Pancreas (tissue), 10 donors: ENCODE results near the gene PANK3. TPM values are rescaled to one million over a fixed set of nuclear protein-coding genes. Genes with fewer than 3 reads are reported as not detected.
A peak's percentile ranks its signal among the peaks of the same experiment; 100 is the strongest.

Experiments used
- ATAC-seq, 4 donors: fragments of 200-7000 bp; cut with Tn5 transposase; one replicate each; pipeline versions ENCODE4 v1.8.0 to v1.9.1; 2020; ENCODE audit warnings: mild to moderate bottlenecking in 4 of 4, moderate library complexity in 4 of 4
- DNase-seq, 6 donors: peaks; one replicate each; pipeline ENCODE4 v3.0.0-alpha.2; 2020
- FAIRE-seq: peaks from 2 replicates; lab custom pipeline; 2012; peaks lifted over from hg19 to GRCh38; lab: Jason Lieb, UNC
- H3K27ac ChIP-seq, 4 donors: fragments of 200-600 bp; sonication (generic); 1 replicate in 3 of 4; 2 replicates in 1 of 4; pipeline versions ENCODE4 v1.5.0 to v1.8.0; 2020
- H3K27me3 ChIP-seq, 4 donors: fragments of 200-600 bp; one replicate each; pipeline ENCODE4 v1.8.0; 2021
- H3K36me3 ChIP-seq, 3 donors: fragments of 200-600 bp; sonication (generic) in 1 of 3; one replicate each; pipeline versions ENCODE4 v1.5.0 to v1.8.0; 2020 to 2021
- H3K4me1 ChIP-seq, 3 donors: fragments of 200-600 bp; one replicate each; pipeline ENCODE4 v1.8.0; 2021
- H3K4me3 ChIP-seq, 4 donors: fragments of 200-600 bp; sonication (generic) in 2 of 4; one replicate each; pipeline versions ENCODE4 v1.5.0 to v1.8.0; 2020 to 2021
- H3K9me3 ChIP-seq, 4 donors: fragments of 200-600 bp; one replicate each; pipeline ENCODE4 v1.8.0; 2021
- WGBS, 2 donors: extraction: QIAGEN DNeasy Blood & Tissue Kit; methylation state at CpG; one replicate each; pipeline ENCODE4 v1.1.7; 2013; 5-methylcytosine and 5-hydroxymethylcytosine counted together
- intact Hi-C, 3 donors: fragments of 100-400 bp; cut with DNase I; formaldehyde crosslinking; loops; one replicate each; pipeline versions ENCODE4 v1.11.1 to v1.14.2; 2022
- polyA plus RNA-seq, 2 donors: library from polyadenylated mRNA; stranded (reverse); fragments of 200-250 nt; gene quantifications; one replicate each; pipeline ENCODE4 v1.2.3, GENCODE V29; 2013
- total RNA-seq, 6 donors: library from RNA; stranded (reverse); fragmentation: NEBNext Ultra II Directional in 4 of 6; extraction: Animal tissue kit (Norgen Biotek cat#: 25700) in 4 of 6; gene quantifications; one replicate each; pipeline versions ENCODE4 v1.2.1 to v1.2.4, GENCODE V29; 2021 to 2023
- TF ChIP-seq, protein P1 (sequence below), 4 donors: fragments of 200-600 bp; sonication (generic) in 3 of 4; IDR thresholded peaks; one replicate each; pipeline versions ENCODE4 v1.5.0 to v1.8.0; 2021; ENCODE audit warnings: antibody characterized with exemption in 4 of 4
- donor health status: healthy with polysubstance abuse.
- donor health status: DM: no; HTN: no; CAD: no; lungs with moderate emphysema.
- donor health status: DM: no; HTN: no; CAD: no.
- donor health status: control.
- donor health status: control.
- donor health status: Bipolar disorder and iron deficiency.
- donor health status: DM: yes; HTN: yes; CAD: no.
- donor health status: DM: no; HTN: no; CAD: no.
- donor health status: DM: no; HTN: no; CAD: no.
- donor health status: DM: yes; HTN: yes; CAD: no.

PANK3 gene
- total and polyA plus RNA-seq, 8 donors = 2.2 to 25.8 (median 16.5) TPM

DNA sequence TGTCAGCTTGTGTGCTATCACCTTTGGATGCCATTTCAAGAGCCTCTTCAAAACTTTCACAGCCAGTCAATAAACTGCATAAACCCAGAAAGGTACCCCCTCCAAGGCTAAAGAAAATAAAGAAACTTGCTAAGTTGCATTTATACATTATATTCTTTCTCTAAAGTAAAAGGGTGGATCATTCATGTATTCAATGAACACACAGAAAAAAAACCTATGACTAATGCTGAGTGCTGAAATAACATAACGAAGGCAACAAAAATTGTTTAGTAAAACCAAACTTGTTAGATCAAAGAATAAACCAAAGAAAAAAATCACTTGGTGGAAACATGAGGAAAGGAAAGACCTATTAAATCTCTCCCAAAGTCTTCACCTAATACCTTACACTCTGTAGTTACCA lies 15.2 kb downstream of the PANK3 start:
- no peaks in the 10 kb centered on the region for H3K9me3 ChIP-seq
- peaks cover 0 to 11% (median 0%) of the 10 kb centered on the region in 3 donors for H3K36me3 ChIP-seq
- intact Hi-C loops = no loop called here
- no peak overlapping the region for H3K4me3 ChIP-seq
- DNase-seq (no peak), FAIRE-seq (no peak), ATAC-seq (no peak)
- H3K4me1 ChIP-seq = peaks cover 9 to 15% (median 14%) of the 10 kb centered on the region in 3 donors
- no peak overlapping the region for H3K27ac ChIP-seq
- WGBS, 2 donors = 94 to 95% methylated on average over 1 of the region's 1 CpG
- TF ChIP-seq, protein P1, sequence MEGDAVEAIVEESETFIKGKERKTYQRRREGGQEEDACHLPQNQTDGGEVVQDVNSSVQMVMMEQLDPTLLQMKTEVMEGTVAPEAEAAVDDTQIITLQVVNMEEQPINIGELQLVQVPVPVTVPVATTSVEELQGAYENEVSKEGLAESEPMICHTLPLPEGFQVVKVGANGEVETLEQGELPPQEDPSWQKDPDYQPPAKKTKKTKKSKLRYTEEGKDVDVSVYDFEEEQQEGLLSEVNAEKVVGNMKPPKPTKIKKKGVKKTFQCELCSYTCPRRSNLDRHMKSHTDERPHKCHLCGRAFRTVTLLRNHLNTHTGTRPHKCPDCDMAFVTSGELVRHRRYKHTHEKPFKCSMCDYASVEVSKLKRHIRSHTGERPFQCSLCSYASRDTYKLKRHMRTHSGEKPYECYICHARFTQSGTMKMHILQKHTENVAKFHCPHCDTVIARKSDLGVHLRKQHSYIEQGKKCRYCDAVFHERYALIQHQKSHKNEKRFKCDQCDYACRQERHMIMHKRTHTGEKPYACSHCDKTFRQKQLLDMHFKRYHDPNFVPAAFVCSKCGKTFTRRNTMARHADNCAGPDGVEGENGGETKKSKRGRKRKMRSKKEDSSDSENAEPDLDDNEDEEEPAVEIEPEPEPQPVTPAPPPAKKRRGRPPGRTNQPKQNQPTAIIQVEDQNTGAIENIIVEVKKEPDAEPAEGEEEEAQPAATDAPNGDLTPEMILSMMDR (IDR thresholded peaks at IDR 0.05) = no peak
- H3K27me3 ChIP-seq = no peaks in the 10 kb centered on the region

DNA sequence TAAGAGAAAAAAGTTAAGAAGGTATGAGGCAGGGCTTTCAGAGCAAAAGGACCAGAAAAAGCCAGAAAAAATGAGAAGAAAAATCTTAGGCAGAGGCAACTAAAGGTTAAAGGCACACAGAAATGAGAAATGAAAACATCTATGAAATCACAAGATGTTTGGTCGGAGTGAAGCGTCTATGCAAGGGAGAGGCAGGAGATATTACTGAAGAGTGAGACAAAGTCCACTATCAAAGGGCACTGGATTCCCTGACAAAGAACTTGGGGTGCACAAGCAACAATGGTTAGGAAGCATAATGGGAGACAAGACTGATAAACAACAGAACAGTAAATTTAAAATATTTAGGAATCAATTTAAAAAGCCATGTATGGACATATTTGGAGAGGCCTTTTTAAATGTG lies 16.9 kb downstream of the PANK3 start:
- TF ChIP-seq, protein P1 (IDR thresholded peaks at IDR 0.05) = no peak
- Histone ChIP-seq H3K9me3 (no peaks in the 10 kb centered on the region), H3K27me3 (no peaks in the 10 kb centered on the region), H3K27ac (peak overlapping the region in 1 of 4 donors; percentile 6), H3K36me3 (peaks cover 0 to 27% (median 0%) of the 10 kb centered on the region in 3 donors), H3K4me3 (no peak overlapping the region), H3K4me1 (peaks cover 9 to 15% (median 14%) of the 10 kb centered on the region in 3 donors)
- ATAC-seq (no peak), FAIRE-seq (no peak), DNase-seq (no peak)
- intact Hi-C loops = no loop called here
- WGBS, 2 donors = 29 to 30% methylated on average over 2 of the region's 2 CpGs

DNA sequence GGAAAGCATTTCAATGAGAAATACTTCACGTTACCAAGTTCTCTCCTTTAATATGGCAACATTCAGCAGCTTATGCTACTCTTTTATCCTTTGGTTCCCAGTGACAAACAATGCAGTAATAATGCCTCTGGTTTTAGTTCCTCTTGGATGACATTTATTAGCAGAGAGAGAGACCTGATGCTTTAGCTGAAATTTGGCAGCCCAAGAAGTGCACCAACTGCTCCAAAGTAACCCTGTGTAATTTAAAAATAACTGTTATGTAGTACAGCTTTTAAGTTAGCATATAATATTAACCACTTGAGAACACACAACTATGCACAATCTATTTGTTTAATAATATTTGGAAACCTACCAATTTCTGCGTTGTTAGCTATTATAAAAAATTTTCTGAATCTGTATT lies 21.8 kb downstream of the PANK3 start:
- no peaks in the 10 kb centered on the region for H3K27me3 ChIP-seq
- intact Hi-C loops = no loop called here
- H3K27ac ChIP-seq = no peak overlapping the region
- H3K36me3 ChIP-seq = peaks cover 0 to 26% (median 0%) of the 10 kb centered on the region in 3 donors
- peaks cover 2 to 7% (median 5%) of the 10 kb centered on the region in 3 donors for H3K4me1 ChIP-seq
- 95 to 99% methylated on average over 2 of the region's 2 CpGs for WGBS, 2 donors
- no peaks in the 10 kb centered on the region for H3K9me3 ChIP-seq
- DNase-seq = no peak
- TF ChIP-seq, protein P1 (IDR thresholded peaks at IDR 0.05) = no peak
- no peak for ATAC-seq
- no peak overlapping the region for H3K4me3 ChIP-seq
- FAIRE-seq = no peak

DNA sequence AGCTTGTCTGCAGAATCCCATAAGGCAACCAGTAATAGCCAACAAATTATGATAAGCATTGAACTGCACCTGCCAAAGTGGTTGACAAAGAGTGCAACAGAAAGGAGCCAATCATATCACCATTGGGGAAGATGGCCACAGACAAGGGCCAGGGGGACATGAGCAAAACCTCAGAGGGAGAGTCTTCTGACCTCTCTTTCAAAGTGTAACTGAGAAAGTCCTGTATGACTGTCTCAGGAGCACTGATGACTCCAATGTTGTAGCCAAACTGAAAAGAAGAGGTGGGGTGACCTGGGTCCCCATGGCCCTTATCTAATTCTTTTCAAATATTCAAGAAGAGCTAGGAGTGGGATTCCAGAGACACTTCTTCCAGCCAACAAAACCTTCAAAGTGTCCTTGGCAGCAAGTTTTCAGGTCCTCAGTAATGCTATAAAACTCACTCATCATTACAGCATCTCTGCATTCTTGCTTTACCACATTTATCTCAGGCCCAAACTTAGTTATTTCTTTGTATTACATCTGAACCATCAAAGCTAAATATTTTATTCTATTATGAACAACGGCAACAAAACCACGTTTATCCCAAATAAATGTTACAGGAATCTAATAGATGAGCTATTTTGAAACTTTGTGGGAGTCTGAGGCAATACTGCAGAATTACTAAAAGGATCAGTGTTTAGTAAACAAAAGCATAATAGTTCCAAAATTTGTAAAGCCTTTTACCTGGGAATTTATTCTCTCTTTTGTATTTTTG lies 25.6 kb downstream of the PANK3 start:
- WGBS, 2 donors = 94 to 97% methylated on average over 2 of the region's 2 CpGs
- H3K4me1 ChIP-seq = no peaks in the 10 kb centered on the region
- no peak for ATAC-seq
- TF ChIP-seq, protein P1 (IDR thresholded peaks at IDR 0.05) = no peak
- H3K27me3 ChIP-seq = no peaks in the 10 kb centered on the region
- H3K36me3 ChIP-seq = peaks cover 0 to 22% (median 0%) of the 10 kb centered on the region in 3 donors
- intact Hi-C loops = no loop called here
- no peak overlapping the region for H3K4me3 ChIP-seq
- no peak overlapping the region for H3K27ac ChIP-seq
- FAIRE-seq = no peak
- no peaks in the 10 kb centered on the region for H3K9me3 ChIP-seq
- DNase-seq = no peak

DNA sequence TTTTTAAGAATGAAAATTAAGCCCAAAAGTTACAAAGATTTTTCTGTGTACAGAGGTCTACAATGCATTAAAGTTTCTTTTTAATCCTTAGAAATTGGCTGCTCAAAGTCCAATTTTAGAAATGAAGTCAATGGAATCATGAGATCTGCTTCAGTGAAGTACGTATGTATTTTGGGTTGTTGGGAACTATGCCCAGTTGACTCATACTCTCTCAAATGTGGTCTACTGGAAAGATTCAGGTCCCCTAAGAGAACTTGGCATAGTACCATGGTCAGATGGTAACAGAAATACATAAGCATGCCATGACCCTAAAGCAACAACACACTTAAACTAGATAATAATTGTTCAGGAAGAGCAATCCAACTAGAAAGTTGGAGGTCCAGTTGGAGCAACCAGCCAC lies 27.0 kb downstream of the PANK3 start:
- FAIRE-seq (no peak), ATAC-seq (no peak), DNase-seq (no peak)
- H3K9me3 ChIP-seq = no peaks in the 10 kb centered on the region
- H3K27me3 ChIP-seq = no peaks in the 10 kb centered on the region
- H3K36me3 ChIP-seq = peaks cover 0 to 9% (median 0%) of the 10 kb centered on the region in 3 donors
- 63 to 77% methylated on average over 1 of the region's 1 CpG for WGBS, 2 donors
- no peaks in the 10 kb centered on the region for H3K4me1 ChIP-seq
- H3K27ac ChIP-seq = no peak overlapping the region
- intact Hi-C loops = no loop called here
- no peak overlapping the region for H3K4me3 ChIP-seq
- TF ChIP-seq, protein P1 (IDR thresholded peaks at IDR 0.05) = no peak
